Right kidney (tissue), 9 donors: Measurements from ENCODE around the gene PEX26.
A peak's percentile ranks its signal among the peaks of the same experiment; 100 is the strongest.
"Not testable (repeated sequence)": the region's sequence is repeated elsewhere in the genome, so short reads cannot be mapped to it uniquely, and the experiment has no call there.

Source experiments
- DNase-seq: peaks from one replicate; pipeline ENCODE4 v3.0.0-alpha.2; 2016
- long read RNA-seq, 8 donors: transcript quantifications; one replicate each; lab custom pipeline, GENCODE V29; 2026

Gene PEX26
- long read RNA-seq, donor 1, partial matches to known transcripts, result 5 of 7 reads
- long read RNA-seq, donor 1, other reads (novel, unspliced or antisense), result 0 of 7 reads
- long read RNA-seq, donor 2, partial matches to known transcripts, result 17 of 17 reads
- long read RNA-seq, donor 2, other reads (novel, unspliced or antisense), result 0 of 17 reads
- long read RNA-seq, donor 3, partial matches to known transcripts, result 22 of 22 reads
- long read RNA-seq, donor 3, other reads (novel, unspliced or antisense), result 0 of 22 reads
- long read RNA-seq, donor 4, partial matches to known transcripts, result 11 of 11 reads
- long read RNA-seq, donor 4, other reads (novel, unspliced or antisense), result 0 of 11 reads
- long read RNA-seq, donor 5, full-length matches to known transcripts, result 4 of 60 reads
- long read RNA-seq, donor 5, partial matches to known transcripts, result 56 of 60 reads
- long read RNA-seq, donor 5, other reads (novel, unspliced or antisense), result 0 of 60 reads
- long read RNA-seq, donor 6, partial matches to known transcripts, result 10 of 14 reads
- long read RNA-seq, donor 6, other reads (novel, unspliced or antisense), result 0 of 14 reads
- long read RNA-seq, donor 7, partial matches to known transcripts, result 17 of 20 reads
- long read RNA-seq, donor 7, other reads (novel, unspliced or antisense), result 0 of 20 reads
- long read RNA-seq, donor 8, partial matches to known transcripts, result 38 of 40 reads
- long read RNA-seq, donor 8, other reads (novel, unspliced or antisense), result 0 of 40 reads

GRCh38 chr22:18077639-18078328 is at the start of gene PEX26:
Gene PEX26, plus strand, starts transcription at chr22:18077990. Its CDS starts 387 bp downstream, at chr22:18078377.
- DNase-seq, result peak; percentile 83

- DNase-seq, result no peak
Measured at GRCh38 chr22:18028817-18029527, 48.8 kb upstream of the PEX26 start.

GRCh38 chr22:18029686-18030267 is 48.0 kb upstream of the PEX26 start:
- no peak for DNase-seq

- DNase-seq, result no peak
Measured at GRCh38 chr22:18031695-18032454, 45.9 kb upstream of the PEX26 start.

- no peak for DNase-seq
Measured at GRCh38 chr22:18032455-18033101, 45.2 kb upstream of the PEX26 start.

- DNase-seq, result no peak
Measured at GRCh38 chr22:18033204-18033998, 44.4 kb upstream of the PEX26 start.

GRCh38 chr22:18034076-18034475 is 43.7 kb upstream of the PEX26 start:
- no peak for DNase-seq

GRCh38 chr22:18035751-18036150 is 42.0 kb upstream of the PEX26 start:
- DNase-seq, result no peak

GRCh38 chr22:18040898-18041297 is 36.9 kb upstream of the PEX26 start:
- not testable (repeated sequence) for DNase-seq

- DNase-seq, result no peak
Measured at GRCh38 chr22:18042685-18043084, 35.1 kb upstream of the PEX26 start.

- no peak for DNase-seq
Measured at GRCh38 chr22:18044548-18045271, 33.1 kb upstream of the PEX26 start.

- DNase-seq, result no peak
Measured at GRCh38 chr22:18045794-18046193, 32.0 kb upstream of the PEX26 start.

- DNase-seq, result no peak
Measured at GRCh38 chr22:18048041-18048440, 29.7 kb upstream of the PEX26 start.

GRCh38 chr22:18048441-18048898 is 29.3 kb upstream of the PEX26 start:
- DNase-seq, result no peak

- DNase-seq, result no peak
Measured at GRCh38 chr22:18050065-18050464, 27.7 kb upstream of the PEX26 start.

- not testable (repeated sequence) for DNase-seq
Measured at GRCh38 chr22:18051113-18051512, 26.7 kb upstream of the PEX26 start.

GRCh38 chr22:18053216-18053946 is 24.4 kb upstream of the PEX26 start:
- not testable (repeated sequence) for DNase-seq

- DNase-seq, result no peak
Measured at GRCh38 chr22:18055619-18056160, 22.1 kb upstream of the PEX26 start.
